Liver (tissue), 9 donors: Measurements from ENCODE around the gene SPHK1. TPM values are rescaled to one million over a fixed set of nuclear protein-coding genes. Genes with fewer than 3 reads are reported as not detected.

ENCODE experiments used
- DNase-seq: peaks from one replicate; pipeline ENCODE4 v3.0.0-alpha.2; 2017; ENCODE audit warnings: low spot score
- H3K27ac ChIP-seq, 2 donors: one replicate each; pipeline ENCODE4 v1.7.0; 2013; ENCODE audit warnings: inconsistent platforms in 2 of 2, low read length in 2 of 2, control low read depth in 1 of 2, low read depth in 1 of 2, mild to moderate bottlenecking in 1 of 2
- H3K27me3 ChIP-seq, 4 donors: one replicate each; pipeline versions ENCODE4 v1.6.1 to v1.7.0; 2013; ENCODE audit warnings: low read length in 3 of 4, inconsistent platforms in 1 of 4, mild to moderate bottlenecking in 1 of 4, moderate library complexity in 1 of 4; ENCODE audit not compliant: control insufficient read depth in 4 of 4, insufficient read depth in 4 of 4
- H3K36me3 ChIP-seq, 4 donors: one replicate each; pipeline versions ENCODE4 v1.6.1 to v1.7.0; 2013; ENCODE audit warnings: low read length in 3 of 4, mild to moderate bottlenecking in 3 of 4, low read depth in 1 of 4, moderate library complexity in 1 of 4; ENCODE audit not compliant: control insufficient read depth in 4 of 4, insufficient read depth in 3 of 4
- H3K4me1 ChIP-seq, 4 donors: one replicate each; pipeline versions ENCODE4 v1.6.1 to v1.7.0; 2013; ENCODE audit warnings: low read length in 3 of 4, mild to moderate bottlenecking in 3 of 4, moderate library complexity in 1 of 4; ENCODE audit not compliant: control insufficient read depth in 4 of 4, insufficient read depth in 4 of 4
- H3K4me3 ChIP-seq, 3 donors: one replicate each; pipeline versions ENCODE4 v1.6.1 to v1.7.0; 2013; ENCODE audit warnings: low read length in 3 of 3, control low read depth in 1 of 3, low read depth in 1 of 3, mild to moderate bottlenecking in 1 of 3
- H3K9ac ChIP-seq, 2 donors: one replicate each; pipeline ENCODE4 v1.7.0; 2013; ENCODE audit warnings: low read length in 2 of 2, mild to moderate bottlenecking in 2 of 2, moderate library complexity in 2 of 2, control low read depth in 1 of 2, low read depth in 1 of 2
- H3K9me3 ChIP-seq, 4 donors: one replicate each; pipeline versions ENCODE4 v1.6.1 to v1.7.0; 2013; ENCODE audit warnings: low read length in 3 of 4; ENCODE audit not compliant: control insufficient read depth in 4 of 4
- ATF3 ChIP-seq: IDR thresholded peaks from 2 replicates; pipeline ENCODE4 v1.6.1; 2016; ENCODE audit warnings: antibody characterized with exemption
- CTCF ChIP-seq: fragments of 150-350 bp; IDR thresholded peaks from 2 replicates; pipeline ENCODE4 v1.5.1; 2017; ENCODE audit warnings: improper control_type of control experiment, low read depth, low read length; ENCODE audit not compliant: missing input control
- EGR1 ChIP-seq, 2 donors: IDR thresholded peaks; 2 replicates each; pipeline ENCODE4 v1.6.1; 2016 to 2018; ENCODE audit warnings: antibody characterized with exemption in 2 of 2, low read depth in 2 of 2
- FOXA1 ChIP-seq: IDR thresholded peaks from 2 replicates; pipeline ENCODE4 v1.6.1; 2016; ENCODE audit warnings: antibody characterized with exemption
- FOXA2 ChIP-seq: IDR thresholded peaks from 2 replicates; pipeline ENCODE4 v1.6.1; 2016; ENCODE audit warnings: antibody characterized with exemption
- GABPA ChIP-seq, 2 donors: IDR thresholded peaks in 1 of 2; conservative IDR thresholded peaks in 1 of 2; 2 replicates each; pipeline ENCODE4 v1.6.1; 2016; ENCODE audit warnings: antibody characterized with exemption in 2 of 2, mild to moderate bottlenecking in 1 of 2, moderate library complexity in 1 of 2
- HNF4A ChIP-seq, 2 donors: conservative IDR thresholded peaks; 2 replicates each; pipeline ENCODE4 v1.6.1; 2016; ENCODE audit warnings: antibody characterized with exemption in 2 of 2, mild to moderate bottlenecking in 2 of 2
- HNF4G ChIP-seq: IDR thresholded peaks from 2 replicates; pipeline ENCODE4 v1.6.1; 2016; ENCODE audit warnings: antibody characterized with exemption
- JUND ChIP-seq, 2 donors: IDR thresholded peaks; 2 replicates each; pipeline ENCODE4 v1.6.1; 2016; ENCODE audit warnings: antibody characterized with exemption in 2 of 2
- MAX ChIP-seq: IDR thresholded peaks from 2 replicates; pipeline ENCODE4 v1.6.1; 2016; ENCODE audit warnings: antibody characterized with exemption
- NR2F2 ChIP-seq: IDR thresholded peaks from 2 replicates; pipeline ENCODE4 v1.6.1; 2016; ENCODE audit warnings: antibody characterized with exemption
- RAD21 ChIP-seq, 2 donors: IDR thresholded peaks; 2 replicates each; pipeline ENCODE4 v1.6.1; 2016; ENCODE audit warnings: antibody characterized with exemption in 2 of 2, mild to moderate bottlenecking in 2 of 2
- REST ChIP-seq: IDR thresholded peaks from 2 replicates; pipeline ENCODE4 v1.6.1; 2016; ENCODE audit warnings: antibody characterized with exemption, mild to moderate bottlenecking
- RXRA ChIP-seq, 2 donors: IDR thresholded peaks; 2 replicates each; pipeline ENCODE4 v1.6.1; 2017 to 2018; ENCODE audit warnings: antibody characterized with exemption in 2 of 2, mild to moderate bottlenecking in 1 of 2
- SP1 ChIP-seq: IDR thresholded peaks from 2 replicates; pipeline ENCODE4 v1.6.1; 2018; ENCODE audit warnings: antibody characterized with exemption, mild to moderate bottlenecking
- TAF1 ChIP-seq: conservative IDR thresholded peaks from 2 replicates; pipeline ENCODE4 v1.6.1; 2016; ENCODE audit warnings: antibody characterized with exemption, mild to moderate bottlenecking
- YY1 ChIP-seq: IDR thresholded peaks from 2 replicates; pipeline ENCODE4 v1.6.1; 2016; ENCODE audit warnings: antibody characterized with exemption, mild to moderate bottlenecking
- ZBTB33 ChIP-seq: IDR thresholded peaks from 2 replicates; pipeline ENCODE4 v1.6.1; 2016; ENCODE audit warnings: antibody characterized with exemption
- WGBS: extraction: QIAGEN DNeasy Blood & Tissue Kit; methylation state at CpG from one replicate; pipeline ENCODE4 v1.1.7; 2013; 5-methylcytosine and 5-hydroxymethylcytosine counted together
- polyA plus RNA-seq, 2 donors: library from polyadenylated mRNA; stranded (reverse) in 1 of 2; unstranded in 1 of 2; fragments of 200-250 nt in 1 of 2; fragments of >200 nt in 1 of 2; fragmentation: Nextera tagmentation in 1 of 2; extraction: Ambion mirVana in 1 of 2; gene quantifications; one replicate each; pipeline versions ENCODE4 v1.2.1 to v1.2.3, GENCODE V29; 2013 to 2015
- total RNA-seq, 2 donors: library from RNA; depleted of rRNA; stranded (reverse); fragments of >200 nt; gene quantifications; one replicate each; pipeline ENCODE4 v1.2.3, GENCODE V29; 2014
- donor health status: healthy.
- donor health status: healthy.
- donor health status: healthy.
- donor health status: healthy.
- donor health status: healthy.

SPHK1 gene
- total and polyA plus RNA-seq, 4 donors = 0.89 to 11.4 (median 1.1) TPM

- Histone ChIP-seq H3K4me1 (no peaks in the 10 kb centered on the region), H3K36me3 (peaks cover 0 to 1% (median 0%) of the 10 kb centered on the region in 4 donors), H3K27me3 (no peaks in the 10 kb centered on the region), H3K27ac (no peak overlapping the region), H3K4me3 (no peak overlapping the region), H3K9me3 (no peaks in the 10 kb centered on the region), H3K9ac (no peak overlapping the region)
- TF ChIP-seq YY1 (no peak), REST (no peak), RXRA (IDR thresholded peaks at IDR 0.05) (no peak), EGR1 (IDR thresholded peaks at IDR 0.05; ENCODE audit: low read depth in 2 of 2) (no peak), FOXA1 (no peak), TAF1 (no peak), MAX (no peak), GABPA (IDR thresholded peaks at IDR 0.05 in 1 of 2, conservative IDR thresholded peaks at IDR 0.05 in 1 of 2) (no peak), SP1 (no peak), JUND (IDR thresholded peaks at IDR 0.05) (no peak), RAD21 (IDR thresholded peaks at IDR 0.05) (no peak), ZBTB33 (no peak), FOXA2 (no peak), NR2F2 (no peak), HNF4G (no peak), HNF4A (conservative IDR thresholded peaks at IDR 0.05) (no peak), ATF3 (no peak)
- no peak for DNase-seq
- WGBS = 97% methylated on average over 1 of the region's 1 CpG
Measured at GRCh38 chr17:76428511-76428910, 44.1 kb downstream of the SPHK1 start.

GRCh38 chr17:76431509-76431908 lies 47.1 kb downstream of the SPHK1 start:
- peaks cover 0 to 2% (median under 1%) of the 10 kb centered on the region in 4 donors for H3K36me3 ChIP-seq
- no peaks in the 10 kb centered on the region for H3K4me1 ChIP-seq
- no peak overlapping the region for H3K27ac ChIP-seq
- no peak overlapping the region for H3K4me3 ChIP-seq
- DNase-seq = no peak
- no peak overlapping the region for H3K9ac ChIP-seq
- no peak for TF ChIP-seq FOXA1
- no peak for TF ChIP-seq RXRA (IDR thresholded peaks at IDR 0.05)
- TF ChIP-seq HNF4G = no peak
- TF ChIP-seq ATF3 = no peak
- TF ChIP-seq CTCF = no peak
- TF ChIP-seq MAX = no peak
- no peak for TF ChIP-seq REST
- TF ChIP-seq NR2F2 = no peak
- TF ChIP-seq RAD21 (IDR thresholded peaks at IDR 0.05) = no peak
- no peak for TF ChIP-seq YY1
- TF ChIP-seq GABPA (IDR thresholded peaks at IDR 0.05 in 1 of 2, conservative IDR thresholded peaks at IDR 0.05 in 1 of 2) = no peak
- TF ChIP-seq FOXA2 = no peak
- 97% methylated on average over 2 of the region's 2 CpGs for whole genome bisulfite sequencing
- H3K27me3 ChIP-seq = no peaks in the 10 kb centered on the region
- H3K9me3 ChIP-seq = no peaks in the 10 kb centered on the region
